ENCODE measurements around the gene BICDL1.
"Not testable (repeated sequence)": the region's sequence is repeated elsewhere in the genome, so short reads cannot be mapped to it uniquely, and the experiment has no call there.

Gene BICDL1

GRCh38 chr12:120000556-120000955 is 11.5 kb downstream of the BICDL1 start:
- no peak for DNase-seq (ENCODE audit: low read depth)

DNA sequence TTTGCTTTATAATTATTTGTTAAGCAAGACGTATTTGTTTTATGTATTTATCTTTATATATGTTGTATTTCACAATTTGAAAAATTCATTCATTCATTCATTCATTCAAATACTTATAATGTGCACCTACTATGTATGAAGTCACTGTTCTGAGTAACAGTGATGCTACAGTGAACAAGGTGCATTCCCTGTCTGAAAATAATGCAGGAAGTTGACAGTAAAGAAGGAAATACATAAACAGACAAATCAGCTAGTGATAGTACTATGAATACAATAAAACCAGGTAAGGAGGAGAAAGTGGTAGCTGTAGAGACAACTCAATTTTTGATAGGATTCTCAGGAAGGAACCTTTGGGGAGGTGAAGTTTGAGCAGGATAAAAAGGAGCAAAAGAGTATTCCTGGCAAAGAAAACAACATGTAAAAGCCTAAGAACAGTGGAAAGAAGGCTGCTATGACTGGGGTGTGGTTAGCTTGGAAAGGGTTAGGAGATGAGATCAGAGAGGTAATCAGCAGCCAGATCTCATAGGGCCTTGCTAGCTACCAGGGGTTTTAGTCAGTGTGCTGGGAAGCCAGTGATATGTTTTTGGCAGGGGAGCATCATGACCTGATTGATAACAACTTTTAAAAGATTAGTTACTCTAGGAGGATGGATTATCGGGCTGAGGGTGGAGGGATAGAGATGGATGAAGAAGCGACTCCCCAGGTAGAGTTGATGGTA is 17.4 kb downstream of the BICDL1 start:
- DNase-seq (ENCODE audit: low read depth) = no peak

DNA sequence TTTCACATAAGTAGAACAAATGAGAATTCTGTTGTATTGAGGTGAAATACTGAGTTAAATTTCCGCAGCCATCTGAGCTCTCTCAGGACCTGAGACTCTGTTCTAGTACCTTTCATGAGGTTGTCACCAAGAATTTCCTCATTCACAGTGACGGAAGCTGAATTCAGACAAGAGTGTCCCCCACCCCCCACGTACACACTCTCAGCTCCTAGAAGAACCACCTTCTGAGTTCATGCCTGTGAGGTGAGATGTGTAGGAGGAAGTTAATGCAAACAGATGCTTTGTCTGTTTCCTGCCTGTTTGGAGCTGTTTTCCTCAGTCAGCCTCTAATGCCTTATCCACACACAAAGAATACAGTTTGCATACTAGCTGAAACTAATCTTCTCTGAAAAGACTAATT is 18.2 kb downstream of the BICDL1 start:
- DNase-seq (ENCODE audit: low read depth) = peak; percentile 43

- DNase-seq (ENCODE audit: low read depth) = no peak
Observed at GRCh38 chr12:120010661-120011230, 21.7 kb downstream of the BICDL1 start.

GRCh38 chr12:120012067-120012621 is 23.1 kb downstream of the BICDL1 start:
- DNase-seq (ENCODE audit: low read depth) = peak; percentile 46

GRCh38 chr12:120013659-120014380 is 24.8 kb downstream of the BICDL1 start:
- no peak for DNase-seq (ENCODE audit: low read depth)

DNA sequence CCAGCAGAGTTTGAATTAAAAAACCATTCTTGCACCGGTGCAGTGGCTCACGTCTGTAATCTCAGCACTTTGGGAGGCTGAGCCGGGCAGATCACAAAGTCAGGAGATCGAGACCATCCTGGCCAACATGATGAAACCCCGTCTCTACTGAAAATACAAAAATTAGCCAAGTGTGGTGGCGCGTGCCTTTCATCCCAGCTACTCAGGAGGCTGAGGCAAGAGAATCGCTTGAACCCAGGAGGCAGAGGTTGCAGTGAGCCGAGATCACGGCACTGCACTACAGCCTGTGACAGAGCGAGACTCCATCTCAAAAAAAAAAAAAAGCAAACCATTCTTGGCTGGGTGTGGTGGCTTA is 25.3 kb downstream of the BICDL1 start:
- DNase-seq (ENCODE audit: low read depth) = not testable (repeated sequence)

- DNase-seq (ENCODE audit: low read depth) = peak; percentile 21
Observed at GRCh38 chr12:120015313-120015712, 26.3 kb downstream of the BICDL1 start.

DNA sequence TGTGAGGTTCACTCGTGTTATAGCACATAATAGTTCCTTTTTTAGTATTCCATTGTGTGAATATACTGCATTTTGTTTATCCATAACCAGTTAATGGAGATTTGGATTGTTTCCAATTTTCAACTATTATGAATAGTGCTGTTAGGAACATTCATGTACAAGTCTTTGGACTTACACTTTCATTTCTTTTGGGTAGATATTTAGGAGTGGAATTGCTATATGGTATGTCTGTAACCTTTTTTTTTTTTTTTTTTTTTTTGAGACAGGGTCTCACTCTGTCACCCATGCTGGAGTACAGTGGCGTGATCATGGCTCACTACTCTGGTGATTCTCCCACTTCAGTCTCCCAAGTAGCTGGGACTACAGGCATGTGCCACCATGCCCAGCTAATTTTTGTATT is 27.2 kb downstream of the BICDL1 start:
- not testable (repeated sequence) for DNase-seq (ENCODE audit: low read depth)

DNA sequence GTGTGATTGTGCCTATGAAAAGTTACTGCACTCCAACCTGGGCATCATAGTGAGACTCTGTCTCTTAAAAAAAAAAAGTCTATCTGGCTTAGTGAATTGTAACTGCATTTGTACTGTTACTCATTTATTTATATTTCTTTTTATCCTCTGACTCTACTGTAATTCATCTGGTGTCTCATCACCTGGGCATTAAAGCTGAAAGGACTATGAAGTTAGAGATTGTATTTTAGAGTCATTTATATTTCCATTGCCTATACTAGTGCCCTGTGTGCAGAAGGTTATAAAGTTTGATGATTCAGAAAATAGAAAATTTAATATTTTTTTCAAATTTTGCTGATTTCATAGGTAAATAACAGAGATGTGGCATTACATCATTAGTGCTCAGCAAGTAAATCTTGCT is 30.2 kb downstream of the BICDL1 start:
- no peak for DNase-seq (ENCODE audit: low read depth)

DNA sequence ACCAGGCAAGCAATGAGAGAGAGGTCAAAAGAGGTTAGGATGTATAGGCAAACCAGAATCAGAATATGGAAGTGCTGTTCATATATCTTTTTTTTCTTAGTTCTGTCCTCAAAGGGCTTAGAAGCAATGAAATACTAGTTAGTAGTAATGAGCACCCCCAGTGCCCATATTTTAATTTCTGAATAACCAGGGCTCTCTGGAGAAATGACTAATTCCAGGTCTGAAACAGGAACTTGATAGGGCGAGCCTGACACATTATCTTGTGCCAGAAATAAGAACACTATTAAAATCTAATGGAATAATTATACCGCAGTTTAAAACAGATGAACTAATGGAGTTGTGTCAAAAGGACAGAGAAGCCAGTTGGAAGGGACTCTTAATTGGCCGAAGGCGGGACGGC is 30.9 kb downstream of the BICDL1 start:
- no peak for DNase-seq (ENCODE audit: low read depth)

DNA sequence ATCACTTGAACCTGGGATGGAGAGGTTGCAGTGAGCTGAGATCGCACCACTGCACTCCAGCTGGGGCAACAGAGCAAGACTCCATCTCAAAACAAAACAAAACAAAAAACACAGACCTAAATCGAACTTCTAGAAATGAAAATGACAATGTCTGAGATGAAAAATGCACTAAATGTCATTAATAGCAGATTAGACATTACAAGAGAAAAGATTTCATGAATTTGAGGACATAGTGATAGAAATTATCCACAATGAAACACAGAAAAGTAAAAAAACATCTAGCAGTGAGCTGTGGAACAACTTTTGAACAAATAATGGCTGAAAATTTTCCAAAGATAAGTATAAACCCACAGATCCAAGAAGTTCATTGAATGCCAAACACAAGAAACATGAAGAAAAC is 35.2 kb downstream of the BICDL1 start:
- no peak for DNase-seq (ENCODE audit: low read depth)

DNA sequence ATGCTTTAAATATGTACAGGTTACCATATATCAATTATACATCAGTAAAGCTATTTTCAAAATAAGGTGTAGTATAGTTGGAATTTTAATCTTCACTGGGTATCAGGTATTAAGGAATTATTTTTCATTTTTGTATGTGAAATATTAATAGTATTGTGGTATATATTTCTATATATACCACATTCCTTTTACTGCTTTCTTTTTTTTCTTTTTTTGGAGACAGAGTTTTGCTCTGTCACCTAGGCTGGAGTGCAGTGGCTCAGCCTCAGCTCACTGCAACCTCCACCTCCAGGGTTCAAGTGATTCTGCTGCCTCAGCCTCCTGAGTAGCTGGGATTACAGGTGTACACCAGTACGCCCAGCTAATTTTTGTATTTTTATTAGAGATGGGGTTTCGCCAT is 36.6 kb downstream of the BICDL1 start:
- no peak for DNase-seq (ENCODE audit: low read depth)

DNA sequence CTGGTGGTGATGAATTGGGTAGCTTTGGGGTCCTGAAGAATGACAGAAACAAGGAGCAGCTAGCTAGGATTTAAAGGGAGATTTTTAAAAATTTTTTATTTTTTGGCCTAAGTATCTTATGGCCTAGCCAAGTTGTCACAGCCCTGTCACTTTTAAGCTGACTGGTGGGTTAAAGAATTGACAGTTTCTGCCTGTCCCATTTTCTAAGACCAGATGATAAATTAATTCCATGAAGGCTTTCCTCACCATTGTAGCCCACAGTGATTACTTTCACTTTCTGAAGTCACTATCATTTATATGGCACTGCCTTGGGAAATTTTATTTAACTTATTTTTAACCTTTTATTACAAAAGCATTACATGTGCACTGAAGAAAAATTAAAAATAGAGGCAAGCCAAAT is 43.2 kb downstream of the BICDL1 start:
- no peak for DNase-seq (ENCODE audit: low read depth)

GRCh38 chr12:120037851-120038250 is 48.8 kb downstream of the BICDL1 start:
- no peak for DNase-seq (ENCODE audit: low read depth)

- DNase-seq (ENCODE audit: low read depth) = no peak
Observed at GRCh38 chr12:120039711-120040110, 50.7 kb downstream of the BICDL1 start.

DNA sequence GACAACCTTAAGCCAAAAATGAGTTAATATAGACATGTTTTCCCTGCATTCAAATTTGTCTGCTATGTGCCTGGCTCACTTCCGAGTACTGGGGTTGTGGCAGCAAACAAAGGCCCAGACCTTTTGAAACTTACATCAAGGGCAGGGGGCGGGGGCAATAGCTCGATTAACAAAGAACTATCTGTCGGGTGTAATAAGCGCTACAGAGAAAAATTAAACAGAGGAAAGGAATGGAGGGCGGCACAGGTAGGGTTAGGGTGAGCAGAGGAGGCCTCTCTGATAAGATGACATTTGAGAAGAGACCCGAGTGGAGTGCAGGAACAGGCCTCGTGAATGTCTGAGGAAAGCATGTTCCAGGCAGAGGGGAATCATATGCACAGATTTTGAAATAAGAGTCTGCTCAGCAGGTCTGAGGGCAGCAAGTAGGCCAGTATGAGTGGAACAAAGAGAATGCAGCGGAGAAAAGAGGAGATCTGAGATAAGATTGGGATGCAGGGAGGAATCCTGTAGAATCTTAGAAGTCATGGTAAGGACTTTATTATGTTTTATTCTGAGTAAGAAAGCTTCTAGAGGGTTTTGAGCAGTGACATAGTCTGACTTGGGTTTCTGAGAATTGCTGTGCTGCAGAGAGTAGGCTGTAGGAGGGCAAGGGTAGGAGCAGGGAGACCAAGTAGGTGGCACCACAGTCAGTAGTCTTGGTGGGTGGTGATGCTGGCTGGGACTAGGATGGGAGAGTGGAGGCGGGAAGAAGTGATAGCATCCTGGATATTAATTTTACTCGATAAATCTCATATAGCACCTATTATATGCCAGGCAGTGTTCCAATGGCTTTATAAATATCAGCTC is 52.6 kb downstream of the BICDL1 start:
- no peak for DNase-seq (ENCODE audit: low read depth)

DNA sequence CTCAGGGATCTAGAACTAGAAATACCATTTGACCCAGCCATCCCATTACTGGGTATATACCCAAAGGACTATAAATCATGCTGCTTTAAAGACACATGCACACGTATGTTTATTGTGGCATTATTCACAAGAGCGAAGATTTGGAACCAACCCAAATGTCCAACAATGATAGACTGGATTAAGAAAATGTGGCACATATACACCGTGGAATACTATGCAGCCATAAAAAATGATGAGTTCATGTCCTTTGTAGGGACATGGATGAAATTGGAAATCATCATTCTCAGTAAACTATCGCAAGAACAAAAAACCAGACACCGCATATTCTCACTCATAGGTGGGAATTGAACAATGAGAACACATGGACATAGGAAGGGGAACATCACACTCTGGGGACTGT is 56.3 kb downstream of the BICDL1 start:
- not testable (repeated sequence) for DNase-seq (ENCODE audit: low read depth)

DNA sequence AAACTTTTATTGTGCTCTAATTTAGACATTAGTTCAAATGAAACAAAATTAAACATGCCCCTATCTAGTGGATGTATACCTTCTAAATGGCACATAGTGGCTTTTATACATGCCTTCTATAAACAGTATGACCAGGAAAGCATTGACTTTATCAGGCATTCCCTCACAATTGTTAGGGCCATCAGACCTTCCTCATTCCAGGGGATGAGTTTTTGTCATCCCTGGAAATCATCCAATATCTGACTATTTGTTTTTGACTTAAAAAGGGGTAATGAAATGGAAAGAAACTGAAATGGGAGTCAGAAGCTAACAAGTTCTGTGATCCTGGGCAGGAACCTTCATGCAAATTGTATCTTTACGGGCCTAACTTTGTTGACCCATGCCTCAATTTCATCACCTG is 58.0 kb downstream of the BICDL1 start:
- DNase-seq (ENCODE audit: low read depth) = no peak

DNA sequence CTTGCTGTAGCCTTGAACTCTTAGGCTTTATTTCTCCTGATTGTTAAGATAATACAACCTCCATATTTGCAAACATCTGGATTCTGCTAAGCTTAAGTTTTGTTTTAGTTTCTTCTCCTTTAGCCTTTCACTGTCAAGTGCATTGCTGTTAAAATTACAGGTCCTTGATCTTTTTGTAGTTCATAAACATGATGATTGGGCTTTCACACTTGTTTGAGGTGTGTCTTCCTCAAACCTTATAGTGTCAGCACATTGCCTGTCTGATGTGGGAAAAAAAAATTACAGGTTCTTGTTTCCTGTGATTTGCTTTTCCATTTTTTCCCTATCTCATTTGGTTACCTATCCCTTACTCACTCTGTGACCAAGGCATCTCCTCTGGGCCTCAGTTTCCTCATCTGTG is 59.2 kb downstream of the BICDL1 start:
- DNase-seq (ENCODE audit: low read depth) = no peak

GRCh38 chr12:120049426-120049825 is 60.4 kb downstream of the BICDL1 start:
- DNase-seq (ENCODE audit: low read depth) = no peak

DNA sequence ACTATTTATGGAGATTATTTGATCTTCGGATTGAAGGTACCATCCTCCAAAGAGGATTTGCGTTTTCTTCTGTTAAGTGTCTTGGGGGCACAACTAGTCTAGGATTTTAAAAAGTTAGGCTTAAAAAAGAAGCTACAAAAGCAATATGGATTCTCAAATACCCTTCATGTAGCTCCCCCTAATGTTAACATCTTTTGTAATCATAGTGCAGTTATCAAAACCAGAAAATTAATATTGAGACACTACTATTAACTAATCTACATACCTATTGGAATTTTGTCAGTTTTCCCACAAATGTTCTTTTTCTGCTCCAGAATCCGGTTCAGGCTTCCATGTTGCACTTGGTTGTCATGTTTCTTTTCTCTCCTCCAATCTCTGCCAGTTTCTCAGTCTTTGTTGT is 62.5 kb downstream of the BICDL1 start:
- DNase-seq (ENCODE audit: low read depth) = no peak

Data from stimulated activated CD8-positive, alpha-beta memory T cell treated with anti-CD3 and anti-CD28 coated beads, Interleukin-12 subunit alpha, Interleukin-12 subunit beta, amount 100 ng/mL, for 4 hours (primary cell).